KOPT-K1 (cell line): Measurements from ENCODE around the gene ASS1.

Experiments used
- H3K27ac ChIP-seq: fragments of 200-600 bp; sonication (generic); 2 replicates; pipeline ENCODE4 v1.5.1; 2016; ENCODE audit warnings: antibody characterized with exemption, mild to moderate bottlenecking, low read depth, low read length; ENCODE audit not compliant: poor library complexity, severe bottlenecking
- H3K36me3 ChIP-seq: fragments of 200-600 bp; sonication (generic); 2 replicates; pipeline ENCODE4 v1.5.1; 2017; ENCODE audit warnings: antibody characterized with exemption, mild to moderate bottlenecking, low read length, moderate library complexity; ENCODE audit not compliant: insufficient read depth
- H3K9me3 ChIP-seq: fragments of 200-600 bp; sonication (generic); 2 replicates; pipeline ENCODE4 v1.5.1; 2017; ENCODE audit warnings: antibody characterized with exemption, low read length, mild to moderate bottlenecking; ENCODE audit not compliant: insufficient read depth, poor library complexity, severe bottlenecking

ASS1 gene

GRCh38 chr9:130438382-130438981 is 6.3 kb upstream of the ASS1 start:
- Histone ChIP-seq H3K9me3 (peaks cover 10% of the 10 kb centered on the region), H3K36me3 (no peaks in the 10 kb centered on the region), H3K27ac (no peak overlapping the region)

GRCh38 chr9:130441031-130441430 is 3.7 kb upstream of the ASS1 start:
- Histone ChIP-seq H3K27ac (no peak overlapping the region), H3K36me3 (no peaks in the 10 kb centered on the region), H3K9me3 (peaks cover 10% of the 10 kb centered on the region)

- peaks cover 10% of the 10 kb centered on the region for H3K9me3 ChIP-seq
- no peak overlapping the region for H3K27ac ChIP-seq
- no peaks in the 10 kb centered on the region for H3K36me3 ChIP-seq
These were observed 1.9 kb upstream of the ASS1 start for GRCh38 chr9:130442746-130443455.

GRCh38 chr9:130443456-130443801 is 1.3 kb upstream of the ASS1 start:
- no peak overlapping the region for H3K27ac ChIP-seq
- peaks cover 10% of the 10 kb centered on the region for H3K9me3 ChIP-seq
- H3K36me3 ChIP-seq: no peaks in the 10 kb centered on the region

GRCh38 chr9:130443840-130444492 is 795 bp upstream of the ASS1 start:
- peaks cover 10% of the 10 kb centered on the region for H3K9me3 ChIP-seq
- H3K36me3 ChIP-seq: no peaks in the 10 kb centered on the region
- H3K27ac ChIP-seq: no peak overlapping the region

- Histone ChIP-seq H3K36me3 (no peaks in the 10 kb centered on the region), H3K27ac (no peak overlapping the region), H3K9me3 (peaks cover 10% of the 10 kb centered on the region)
These were observed 665 bp downstream of the ASS1 start for GRCh38 chr9:130445268-130445983.

GRCh38 chr9:130446101-130446861 is 1.5 kb downstream of the ASS1 start:
- no peak overlapping the region for H3K27ac ChIP-seq
- peaks cover 3% of the 10 kb centered on the region for H3K9me3 ChIP-seq
- no peaks in the 10 kb centered on the region for H3K36me3 ChIP-seq

- H3K36me3 ChIP-seq: no peaks in the 10 kb centered on the region
- H3K9me3 ChIP-seq: no peaks in the 10 kb centered on the region
- H3K27ac ChIP-seq: no peak overlapping the region
These were observed 2.5 kb downstream of the ASS1 start for GRCh38 chr9:130447193-130447816.

GRCh38 chr9:130448035-130448624 is 3.4 kb downstream of the ASS1 start:
- H3K36me3 ChIP-seq: no peaks in the 10 kb centered on the region
- no peak overlapping the region for H3K27ac ChIP-seq
- H3K9me3 ChIP-seq: no peaks in the 10 kb centered on the region

- Histone ChIP-seq H3K36me3 (no peaks in the 10 kb centered on the region), H3K9me3 (no peaks in the 10 kb centered on the region), H3K27ac (no peak overlapping the region)
These were observed 4.2 kb downstream of the ASS1 start for GRCh38 chr9:130448771-130449603.

GRCh38 chr9:130450344-130451003 is 5.7 kb downstream of the ASS1 start:
- H3K27ac ChIP-seq: no peak overlapping the region
- H3K36me3 ChIP-seq: no peaks in the 10 kb centered on the region
- H3K9me3 ChIP-seq: no peaks in the 10 kb centered on the region

GRCh38 chr9:130451004-130451390 is 6.2 kb downstream of the ASS1 start:
- no peaks in the 10 kb centered on the region for H3K36me3 ChIP-seq
- H3K9me3 ChIP-seq: no peaks in the 10 kb centered on the region
- H3K27ac ChIP-seq: no peak overlapping the region
